SK-N-SH treated with all-trans-retinoic acid at 6 μM for 48 hours (cell line): ENCODE data around the gene C3orf22.

ENCODE experiments used
- CSDC2 ChIP-seq: fragments of 250-450 bp; sonication (Bioruptor Pico); IDR thresholded peaks from 2 replicates; pipeline ENCODE4 v1.5.0; 2020; ENCODE audit warnings: mild to moderate bottlenecking, moderate library complexity
- ZFP3 ChIP-seq: fragments of 250-450 bp; sonication (Bioruptor Pico); IDR thresholded peaks from 2 replicates; pipeline ENCODE4 v1.5.0; 2020; ENCODE audit warnings: mild to moderate bottlenecking, moderate library complexity

DNA sequence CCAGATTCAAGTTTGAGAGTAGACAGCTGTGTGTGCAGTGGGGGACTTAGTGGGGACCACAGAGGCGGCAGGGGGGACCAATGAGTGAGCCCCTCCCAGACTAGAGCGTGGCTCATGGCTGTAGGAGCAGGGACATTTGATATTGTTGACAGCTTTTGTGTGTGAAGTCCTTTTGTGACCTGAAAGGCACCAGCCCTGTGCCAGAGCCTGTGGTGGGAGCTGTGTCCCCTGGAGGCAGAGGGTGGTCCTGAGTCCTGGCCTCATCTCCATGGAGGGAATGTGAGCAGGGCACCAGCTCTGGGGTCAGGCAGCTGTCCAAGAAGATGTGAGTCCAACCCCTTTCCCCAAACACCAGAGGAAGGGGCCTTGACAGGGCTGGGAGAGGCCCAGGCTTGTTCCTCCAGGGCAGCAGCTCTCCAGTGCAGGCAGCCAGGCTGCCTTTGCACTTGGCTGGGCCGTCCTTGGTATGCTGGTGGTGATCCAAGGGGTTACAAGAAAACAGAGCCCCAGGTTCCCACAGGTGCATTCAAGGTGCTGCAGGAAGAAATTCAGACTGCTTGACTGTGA, 10.1 kb upstream of the C3orf22 start:
- TF ChIP-seq ZFP3 (CRISPR knock-in tag) (no peak), CSDC2 (no peak)
